GM10266 (cell line): ENCODE data around the gene SLC7A5.
"Not testable (repeated sequence)": the region's sequence is repeated elsewhere in the genome, so short reads cannot be mapped to it uniquely, and the experiment has no call there.

Source experiments
- DNase-seq: peaks from one replicate; pipeline ENCODE4 v3.0.0; 2012; ENCODE audit errors: extremely low spot score
- TF ChIP-seq, protein P1 (sequence below): IDR thresholded peaks from 2 replicates; pipeline ENCODE4 v1.5.1; 2012; ENCODE audit warnings: mild to moderate bottlenecking, low read depth; ENCODE audit not compliant: control insufficient read depth, insufficient read depth; ENCODE audit errors: missing control alignments

The SLC7A5 gene

DNA sequence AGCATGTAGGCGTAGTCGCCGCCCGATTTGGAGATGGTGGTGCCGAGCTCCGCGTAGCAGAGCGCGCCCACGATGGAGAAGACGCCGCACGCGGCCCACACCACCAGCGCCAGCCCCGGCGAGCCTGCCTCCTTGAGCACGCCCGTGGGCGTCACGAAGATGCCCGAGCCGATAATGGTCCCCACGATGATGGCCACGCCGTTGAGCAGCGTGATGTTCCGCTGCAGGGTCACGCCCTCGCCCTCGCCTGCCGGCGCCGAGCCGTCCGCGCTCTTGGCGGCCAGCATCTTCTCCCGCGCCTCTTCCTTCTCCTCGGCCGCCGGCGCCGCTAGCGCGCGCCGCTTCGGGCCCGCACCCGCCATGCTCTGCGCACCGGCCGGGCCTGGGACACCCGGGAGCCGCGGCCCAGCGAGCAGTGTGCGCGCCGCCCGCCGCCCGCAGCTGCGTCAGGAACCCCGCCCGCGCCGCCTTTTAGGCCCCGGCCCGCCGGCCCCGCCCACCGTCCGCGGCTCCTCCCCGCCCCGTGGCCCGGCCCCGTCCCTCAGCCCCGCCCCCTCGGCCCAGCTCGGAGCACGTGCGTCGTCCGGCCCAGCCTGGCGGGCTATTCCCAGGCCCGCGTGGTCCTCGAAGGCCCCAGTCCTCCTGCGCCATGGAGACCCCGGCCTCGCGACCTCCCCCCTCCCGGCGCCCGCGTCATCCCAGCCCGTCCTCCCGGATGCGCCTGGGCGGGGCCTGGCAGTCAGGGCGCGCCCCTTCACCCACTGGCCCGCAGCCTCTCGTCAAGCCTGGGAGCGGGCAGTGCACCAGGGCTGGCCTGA lies at the start of gene SLC7A5:
Gene SLC7A5 (minus strand): TSS at position 447 of the 818 bp plus-strand sequence. CDS start 85 bp downstream, at position 362.
- DNase-seq = peak; percentile 79

DNA sequence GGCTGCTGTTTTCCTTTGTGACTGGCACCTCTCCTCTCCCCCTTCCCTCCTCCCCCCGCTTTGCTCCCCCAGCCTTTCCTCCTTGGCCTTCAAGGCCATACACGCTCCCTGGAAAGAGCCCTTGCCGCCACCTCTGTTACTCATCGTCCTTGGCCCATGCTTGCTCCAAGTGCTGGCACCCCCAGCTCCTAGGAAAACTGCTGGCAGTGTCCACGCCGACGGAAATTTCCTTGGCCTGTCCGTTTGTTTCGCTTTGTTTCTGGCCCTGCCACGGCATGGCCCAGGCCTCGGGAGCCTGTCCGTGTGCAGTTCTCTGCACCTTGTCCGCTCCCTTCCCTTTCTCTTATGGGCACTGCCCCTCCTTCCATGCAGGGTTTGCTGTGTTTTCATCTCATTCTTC lies 49.0 kb upstream of the SLC7A5 start:
- TF ChIP-seq, protein P1, sequence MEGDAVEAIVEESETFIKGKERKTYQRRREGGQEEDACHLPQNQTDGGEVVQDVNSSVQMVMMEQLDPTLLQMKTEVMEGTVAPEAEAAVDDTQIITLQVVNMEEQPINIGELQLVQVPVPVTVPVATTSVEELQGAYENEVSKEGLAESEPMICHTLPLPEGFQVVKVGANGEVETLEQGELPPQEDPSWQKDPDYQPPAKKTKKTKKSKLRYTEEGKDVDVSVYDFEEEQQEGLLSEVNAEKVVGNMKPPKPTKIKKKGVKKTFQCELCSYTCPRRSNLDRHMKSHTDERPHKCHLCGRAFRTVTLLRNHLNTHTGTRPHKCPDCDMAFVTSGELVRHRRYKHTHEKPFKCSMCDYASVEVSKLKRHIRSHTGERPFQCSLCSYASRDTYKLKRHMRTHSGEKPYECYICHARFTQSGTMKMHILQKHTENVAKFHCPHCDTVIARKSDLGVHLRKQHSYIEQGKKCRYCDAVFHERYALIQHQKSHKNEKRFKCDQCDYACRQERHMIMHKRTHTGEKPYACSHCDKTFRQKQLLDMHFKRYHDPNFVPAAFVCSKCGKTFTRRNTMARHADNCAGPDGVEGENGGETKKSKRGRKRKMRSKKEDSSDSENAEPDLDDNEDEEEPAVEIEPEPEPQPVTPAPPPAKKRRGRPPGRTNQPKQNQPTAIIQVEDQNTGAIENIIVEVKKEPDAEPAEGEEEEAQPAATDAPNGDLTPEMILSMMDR = no peak
- no peak for DNase-seq

DNA sequence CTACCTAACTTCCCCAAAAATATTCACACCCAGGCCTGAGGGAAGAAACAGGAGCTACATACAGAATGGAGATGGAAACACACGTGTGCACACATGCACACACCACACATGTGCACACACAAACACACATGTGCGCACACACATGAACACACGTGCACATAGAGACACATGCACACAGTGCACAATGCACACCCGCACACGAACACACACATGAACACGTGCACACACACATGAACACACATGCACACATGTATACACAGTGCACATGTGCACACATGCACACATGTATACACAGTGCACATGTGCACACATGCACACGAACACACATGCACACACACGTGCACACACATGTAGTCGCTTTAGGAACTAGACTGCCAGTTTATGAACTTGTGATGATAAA lies 48.2 kb upstream of the SLC7A5 start:
- TF ChIP-seq, protein P1 = no peak
- no peak for DNase-seq

DNA sequence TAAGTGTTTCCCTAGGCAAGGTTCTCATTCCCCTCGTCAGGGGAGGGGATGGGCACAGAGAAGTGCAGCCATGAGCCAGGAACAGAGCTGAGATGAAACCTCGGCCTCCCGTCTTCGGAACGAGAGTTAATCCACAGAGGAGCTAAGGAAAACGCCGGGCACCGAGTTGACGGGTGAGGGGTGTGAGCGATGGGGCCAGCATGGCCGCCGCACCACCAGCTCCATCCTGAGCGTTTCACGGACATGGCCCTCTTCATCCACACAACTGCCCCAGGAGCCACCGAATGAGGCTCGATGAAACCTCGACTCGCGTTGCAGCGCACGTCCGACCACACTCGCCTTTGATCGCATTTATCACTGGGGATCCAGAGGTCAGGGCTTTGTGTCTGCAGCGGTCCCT lies 45.5 kb upstream of the SLC7A5 start:
- TF ChIP-seq, protein P1 = no peak
- DNase-seq = no peak

DNA sequence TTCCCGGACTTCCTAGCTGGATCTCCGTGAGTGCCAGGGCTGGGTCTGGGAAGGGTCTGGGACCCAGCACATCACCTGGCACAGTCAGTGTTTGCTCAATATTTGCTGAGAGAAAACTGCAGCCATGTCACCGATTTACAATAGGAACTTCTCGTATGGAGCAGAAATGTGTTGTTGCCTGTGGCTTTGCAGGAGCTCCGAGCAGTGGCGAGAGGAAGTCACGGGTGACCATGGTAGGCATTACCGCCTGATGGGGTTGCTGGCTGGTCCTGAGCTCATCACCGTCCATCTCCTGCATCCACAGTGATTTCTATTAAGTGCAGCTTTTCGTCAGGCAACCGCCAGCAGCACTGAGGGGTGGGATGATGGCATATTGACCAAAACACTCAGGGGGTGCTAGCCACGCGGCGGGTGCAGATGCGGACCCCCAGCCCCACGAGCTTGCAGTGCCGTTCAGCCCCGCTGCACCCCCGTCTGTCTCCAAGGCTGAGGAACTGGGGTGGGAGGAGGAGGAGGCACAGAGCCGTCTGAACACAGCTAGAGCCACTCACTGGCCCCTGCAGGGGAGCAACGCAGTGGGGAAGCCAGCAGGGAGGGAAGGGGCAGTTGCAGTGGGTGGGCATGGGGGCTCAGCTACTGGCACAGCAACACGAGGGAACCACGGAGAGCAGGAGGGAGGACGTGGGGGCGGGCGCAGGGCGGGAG lies 44.9 kb upstream of the SLC7A5 start:
- not testable (repeated sequence) for DNase-seq

DNA sequence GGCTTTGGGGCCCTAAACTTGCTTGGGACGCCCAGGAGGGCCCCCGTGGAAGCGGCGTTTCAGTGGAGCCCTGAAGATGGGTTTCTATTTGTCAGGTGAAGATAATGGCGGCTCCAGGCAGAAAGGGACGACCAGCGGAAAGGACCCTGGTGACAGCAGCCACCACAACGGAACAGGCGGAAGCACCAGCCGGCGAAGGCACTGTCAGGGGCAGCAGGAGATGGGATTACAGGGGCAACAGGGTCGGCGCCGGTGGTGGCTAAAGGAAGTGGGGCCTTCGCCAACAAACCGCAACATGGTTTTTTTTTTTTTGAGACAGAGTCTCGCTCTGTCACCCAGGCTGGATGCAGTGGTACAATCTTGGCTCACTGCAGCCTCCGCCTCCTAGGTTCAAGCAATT lies 43.4 kb upstream of the SLC7A5 start:
- not testable (repeated sequence) for DNase-seq

DNA sequence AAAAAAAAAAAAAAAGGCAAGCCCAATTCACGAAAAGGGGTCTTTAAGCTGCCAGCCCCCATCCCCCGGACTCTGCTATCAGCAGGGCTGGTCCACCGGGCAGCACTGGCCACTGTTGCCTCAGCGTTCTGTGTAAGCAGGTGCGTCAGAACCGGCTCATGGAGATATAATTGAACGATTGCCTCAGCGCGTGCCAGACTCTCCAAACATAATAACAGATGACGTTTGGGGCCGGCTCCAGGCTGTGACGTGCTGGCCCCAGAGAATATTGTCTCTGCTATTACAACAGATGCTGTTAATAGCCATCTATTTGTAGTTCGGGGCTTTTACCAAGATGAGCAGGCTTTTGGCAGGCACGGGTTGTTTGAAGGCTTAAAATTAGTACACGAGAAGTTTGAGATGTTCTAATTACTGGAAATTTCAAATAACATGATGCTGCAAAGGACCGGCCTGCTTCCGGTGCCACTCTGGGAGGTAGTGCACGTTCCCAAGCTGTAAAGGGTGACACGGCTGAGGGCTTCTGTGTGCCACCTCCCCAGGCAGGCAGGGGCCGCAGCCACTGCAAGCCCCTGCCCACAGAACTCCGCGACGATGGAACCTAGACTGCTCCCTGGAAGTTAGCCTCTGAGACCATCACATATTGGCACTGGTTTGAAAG lies 41.9 kb upstream of the SLC7A5 start:
- not testable (repeated sequence) for DNase-seq

DNA sequence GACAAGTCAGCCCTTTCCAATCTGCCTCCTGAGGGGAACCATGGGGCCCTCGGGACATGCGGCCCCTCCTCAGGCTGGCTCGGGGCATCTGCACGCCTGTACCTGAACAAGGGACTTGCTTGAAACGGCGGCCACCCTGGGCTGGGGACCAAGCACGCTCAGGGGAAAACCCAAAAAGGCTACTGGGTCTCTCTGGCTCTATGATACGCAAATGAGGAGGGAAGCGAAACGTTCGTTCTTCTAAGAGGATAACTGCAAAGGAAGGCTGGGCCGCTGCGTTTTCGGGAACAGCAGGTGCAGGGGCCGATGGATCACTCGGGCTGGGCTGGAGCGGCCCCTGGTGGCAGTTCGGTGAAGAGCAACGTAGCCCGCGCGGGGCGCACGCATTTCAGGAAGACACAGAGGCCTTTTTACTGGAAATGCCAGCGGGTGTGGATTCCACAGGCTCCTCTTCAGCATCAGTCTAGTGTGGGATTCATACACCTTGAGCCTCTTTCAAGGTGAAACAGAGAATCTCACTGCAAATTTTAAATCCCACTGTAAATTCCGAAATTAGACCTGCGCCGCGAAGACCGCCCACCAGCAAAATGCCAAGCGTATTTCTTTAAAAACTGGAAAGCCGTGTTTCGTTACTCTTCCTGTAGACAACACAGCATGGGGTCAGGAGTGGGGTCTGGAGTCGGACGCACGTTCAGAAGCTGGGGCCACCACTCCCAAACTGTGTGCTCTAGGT lies 40.1 kb upstream of the SLC7A5 start:
- TF ChIP-seq, protein P1 = peak; percentile 81
- DNase-seq = peak; percentile 84

DNA sequence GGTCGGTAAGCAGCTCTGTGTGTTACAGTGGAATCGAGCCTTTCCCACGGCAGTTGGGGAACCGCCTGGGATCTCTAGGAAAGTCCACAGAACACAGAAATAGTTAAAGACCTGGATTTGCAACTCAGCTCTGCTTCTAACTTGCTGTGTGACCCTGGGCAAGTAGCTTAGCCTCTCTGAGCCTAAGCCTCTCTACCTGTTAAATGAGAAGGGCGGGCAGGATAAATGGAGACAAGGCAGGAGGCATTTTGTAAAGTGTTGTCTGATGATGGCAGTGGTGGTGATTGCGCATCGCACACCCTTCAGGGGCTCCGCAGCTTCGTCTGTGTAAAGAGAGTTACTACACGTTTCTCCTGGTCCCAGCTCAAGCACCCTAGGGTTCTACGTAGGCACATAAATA lies 38.8 kb upstream of the SLC7A5 start:
- not testable (repeated sequence) for DNase-seq

DNA sequence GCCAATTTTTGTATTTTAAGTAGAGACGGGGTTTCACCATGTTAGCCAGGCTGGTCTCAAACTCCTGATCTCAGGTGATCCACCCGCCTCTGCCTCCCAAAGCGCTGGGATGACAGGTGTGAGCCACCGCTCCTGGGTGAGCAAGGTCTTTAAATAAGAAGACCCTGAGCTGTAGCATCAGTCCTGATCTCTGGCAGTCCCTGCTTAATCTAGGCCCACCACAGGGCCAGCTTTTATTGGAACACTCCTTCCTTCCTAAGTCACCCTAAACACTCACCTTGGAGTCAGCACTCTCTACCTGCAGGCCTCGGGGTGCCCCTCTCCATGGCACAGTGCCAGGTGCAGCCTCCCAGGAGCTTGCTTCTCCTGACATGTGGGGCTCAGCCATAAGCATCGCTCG lies 36.2 kb upstream of the SLC7A5 start:
- DNase-seq = not testable (repeated sequence)

DNA sequence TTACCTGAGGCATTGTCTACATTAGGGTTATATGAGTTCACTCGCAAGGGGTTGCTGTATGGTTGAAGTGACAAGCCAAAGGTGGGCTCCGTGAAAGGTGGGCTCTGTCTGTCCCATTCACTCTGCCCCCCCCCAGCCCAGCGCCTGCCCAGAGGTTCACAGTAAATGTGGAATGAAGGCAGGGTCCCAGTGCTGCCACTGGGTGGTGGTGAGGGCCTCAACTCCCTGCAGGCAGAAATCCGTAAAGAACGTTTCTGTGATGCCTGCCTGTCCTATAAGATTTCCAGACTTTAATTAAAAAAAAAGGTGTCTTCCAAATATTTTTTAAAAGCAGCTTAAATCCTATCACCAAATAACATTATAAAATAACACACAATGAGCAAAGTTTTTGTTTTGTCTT lies 35.7 kb upstream of the SLC7A5 start:
- not testable (repeated sequence) for DNase-seq

DNA sequence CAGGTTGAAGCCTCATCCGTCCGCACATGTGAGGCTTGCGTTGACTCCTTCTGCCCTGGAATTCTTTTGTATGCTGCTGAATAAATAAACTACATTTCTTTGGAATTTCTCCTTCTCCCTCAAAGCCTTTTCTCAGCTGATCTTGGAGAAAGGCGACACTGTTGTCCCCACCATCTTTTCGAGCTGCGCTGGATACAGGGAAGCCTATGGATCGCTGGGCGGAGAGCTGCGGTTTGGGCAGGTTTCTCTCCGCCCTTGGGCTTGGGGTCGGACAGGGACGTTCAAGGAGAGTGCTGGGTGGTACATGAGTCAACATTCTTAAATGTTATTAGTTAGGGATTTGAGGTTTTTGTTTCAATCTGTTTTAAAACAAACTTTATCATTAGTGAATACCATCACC lies 31.2 kb upstream of the SLC7A5 start:
- not testable (repeated sequence) for DNase-seq
